B cell (primary cell): ENCODE measurements around the gene CHD9. TPM values are rescaled to one million over a fixed set of nuclear protein-coding genes. Genes with fewer than 3 reads are reported as not detected.

Experiments used
- ATAC-seq: fragments of 200-7000 bp; cut with Tn5 transposase; one replicate; pipeline ENCODE4 v1.10.0; 2021; ENCODE audit warnings: low read depth, mild to moderate bottlenecking, moderate number of reproducible peaks, moderate library complexity
- CTCF ChIA-PET: fragments of 350-600 bp; sonication (Branson Sonifier 250); formaldehyde crosslinking; loops from one replicate; lab custom pipeline; 2021; ENCODE audit warnings: antibody characterized with exemption, inconsistent platforms; lab: Charles Lee
- POLR2A ChIA-PET: fragments of 350-600 bp; sonication (Branson Sonifier 250); formaldehyde crosslinking; loops from one replicate; lab custom pipeline; 2021; ENCODE audit warnings: antibody characterized with exemption; lab: Charles Lee
- DNase-seq: peaks from one replicate; pipeline ENCODE4 v3.0.0; 2013
- H2AFZ ChIP-seq: 2 replicates; pipeline ENCODE4 v1.6.1; 2012; ENCODE audit warnings: mild to moderate bottlenecking, low read depth, low read length; ENCODE audit not compliant: insufficient read depth, poor library complexity, severe bottlenecking
- H3K27ac ChIP-seq, 2 donors: 1 replicate in 1 of 2; 2 replicates in 1 of 2; pipeline ENCODE4 v1.5.1; 2012 to 2013; ENCODE audit warnings: low read length in 2 of 2, mild to moderate bottlenecking in 2 of 2, moderate library complexity in 1 of 2
- H3K27me3 ChIP-seq, 4 experiments: fragments of 200-600 bp in 1 of 4; sonication (generic) in 1 of 4; replicated peaks in 1 of 4; 1 replicate in 2 of 4; 2 replicates in 2 of 4; pipeline versions ENCODE4 v1.6.1 to v1.7.0; 2013 to 2016; ENCODE audit warnings: low read length in 3 of 4, mild to moderate bottlenecking in 2 of 4, mixed read lengths in 1 of 4, moderate library complexity in 1 of 4; ENCODE audit not compliant: insufficient read depth in 4 of 4, control insufficient read depth in 3 of 4; ENCODE audit errors: control extremely low read depth in 1 of 4
- H3K36me3 ChIP-seq, 2 experiments: replicated peaks in 1 of 2; 1 replicate in 1 of 2; 2 replicates in 1 of 2; pipeline versions ENCODE4 v1.6.1 to v1.7.1; 2013; ENCODE audit warnings: low read length in 1 of 2; ENCODE audit not compliant: insufficient read depth in 2 of 2, control insufficient read depth in 1 of 2; ENCODE audit errors: control extremely low read depth in 1 of 2, extremely low read depth in 1 of 2
- H3K4me1 ChIP-seq, 2 donors: fragments of 200-600 bp in 1 of 2; sonication (generic) in 1 of 2; 1 replicate in 1 of 2; 2 replicates in 1 of 2; pipeline versions ENCODE4 v1.5.1 to v1.6.1; 2013 to 2017; ENCODE audit warnings: low read length in 2 of 2; ENCODE audit not compliant: control insufficient read depth in 2 of 2, insufficient read depth in 2 of 2
- H3K4me2 ChIP-seq: replicated peaks from 2 replicates; pipeline ENCODE3; 2012; ENCODE audit warnings: mild to moderate bottlenecking, low read depth, low read length; ENCODE audit not compliant: poor library complexity, severe bottlenecking
- H3K4me3 ChIP-seq, 5 experiments: fragments of 200-600 bp in 1 of 5; sonication (generic) in 1 of 5; 1 replicate in 3 of 5; 2 replicates in 2 of 5; pipeline versions ENCODE4 v1.5.1 to v1.7.0; 2011 to 2016; ENCODE audit warnings: low read length in 4 of 5, mild to moderate bottlenecking in 4 of 5, low read depth in 2 of 5, control low read depth in 1 of 5, moderate library complexity in 1 of 5; ENCODE audit not compliant: insufficient read depth in 1 of 5; ENCODE audit errors: control extremely low read depth in 1 of 5, extremely low read depth in 1 of 5
- H3K79me2 ChIP-seq: fragments of 200-600 bp; sonication (generic); one replicate; pipeline ENCODE4 v1.6.0; 2016; ENCODE audit warnings: low read length; ENCODE audit not compliant: control insufficient read depth, insufficient read depth
- H3K9ac ChIP-seq: fragments of 200-600 bp; sonication (generic); 2 replicates; pipeline ENCODE4 v1.6.1; 2017; ENCODE audit warnings: mild to moderate bottlenecking, low read length, moderate library complexity
- H3K9me3 ChIP-seq, 3 donors: one replicate each; pipeline versions ENCODE4 v1.6.1 to v1.7.1; 2013; ENCODE audit warnings: low read length in 2 of 3; ENCODE audit not compliant: control insufficient read depth in 2 of 3, insufficient read depth in 1 of 3; ENCODE audit errors: control extremely low read depth in 1 of 3
- H4K20me1 ChIP-seq: 2 replicates; pipeline ENCODE4 v1.6.0; 2012; ENCODE audit warnings: mild to moderate bottlenecking, low read length; ENCODE audit not compliant: insufficient read depth, control insufficient read depth, poor library complexity, severe bottlenecking
- H3K27ac Mint-ChIP-seq: one replicate; pipeline ENCODE4 v1.8.0; 2021; ENCODE audit warnings: mixed read lengths
- H3K27me3 Mint-ChIP-seq: one replicate; pipeline ENCODE4 v1.8.0; 2021; ENCODE audit warnings: mixed read lengths
- H3K4me1 Mint-ChIP-seq: one replicate; pipeline ENCODE4 v1.8.0; 2021; ENCODE audit warnings: mixed read lengths
- H3K4me3 Mint-ChIP-seq: one replicate; pipeline ENCODE4 v1.8.0; 2021; ENCODE audit warnings: mixed read lengths
- H3K9me3 Mint-ChIP-seq: one replicate; pipeline ENCODE4 v1.8.0; 2022; ENCODE audit warnings: mixed read lengths; ENCODE audit not compliant: insufficient read depth
- CTCF ChIP-seq: fragments of 200-600 bp; IDR thresholded peaks from one replicate; pipeline ENCODE4 v1.8.0; 2022; ENCODE audit warnings: antibody characterized with exemption, mild to moderate bottlenecking
- EZH2 ChIP-seq: IDR thresholded peaks from 2 replicates; pipeline ENCODE4 v1.6.1; 2012; ENCODE audit warnings: borderline replicate concordance, low read depth, mild to moderate bottlenecking, moderate library complexity, low read length; ENCODE audit not compliant: insufficient read depth, poor library complexity, severe bottlenecking
- WGBS: methylation state at CpG from one replicate; pipeline ENCODE4 v1.1.5; 2013; ENCODE audit warnings: missing lambda C conversion rate; ENCODE audit not compliant: insufficient coverage; 5-methylcytosine and 5-hydroxymethylcytosine counted together
- intact Hi-C: fragments of 100-400 bp; cut with micrococcal nuclease; formaldehyde crosslinking; loops from one replicate; pipeline ENCODE4 v1.10.0; 2022
- polyA plus RNA-seq: library from polyadenylated mRNA; depleted of rRNA; stranded (reverse); fragments of >200 nt; gene quantifications from 2 replicates; pipeline ENCODE4 v1.2.3, GENCODE V29; 2012
- total RNA-seq, 2 donors: library from RNA; stranded (reverse); fragments of 120-200 nt in 1 of 2; gene quantifications; 1 replicate in 1 of 2; 2 replicates in 1 of 2; pipeline versions ENCODE4 v1.2.3 to v1.2.4, GENCODE V29; 2013 to 2022

CHD9 gene
- total and polyA plus RNA-seq, 2 donors (not counting 1 experiment from before 2014, with no cell fraction given): 12.2 to 102 TPM

- Histone ChIP-seq H3K79me2 (peaks cover 60% of the 10 kb centered on the region), H3K36me3 (peaks cover 4 to 17% of the 10 kb centered on the region in 2 experiments), H4K20me1 (peaks cover 11% of the 10 kb centered on the region), H3K27me3 (no peaks in the 10 kb centered on the region), H3K9me3 (peaks cover 3 to 28% (median 25%) of the 10 kb centered on the region in 3 donors), H3K4me1 (no peaks in the 10 kb centered on the region), H3K4me3 (no peak overlapping the region), H3K9ac (no peak overlapping the region), H2AFZ (no peak overlapping the region), H3K4me2 (no peak overlapping the region), H3K27ac (no peak overlapping the region)
- DNase-seq (no peak), ATAC-seq (no peak)
- CTCF ChIA-PET: no interaction called here
- H3K27ac Mint-ChIP-seq: no peak overlapping the region
- intact Hi-C loops: no loop called here
- no peaks in the 10 kb centered on the region for H3K4me1 Mint-ChIP-seq
- POLR2A ChIA-PET: no interaction called here
- H3K9me3 Mint-ChIP-seq: peaks cover 10% of the 10 kb centered on the region
- WGBS: no CpG with 5 or more reads among the region's 1 CpG
- H3K27me3 Mint-ChIP-seq: no peaks in the 10 kb centered on the region
- no peak for TF ChIP-seq EZH2
- TF ChIP-seq CTCF: no peak
- H3K4me3 Mint-ChIP-seq: no peak overlapping the region
These were observed 133.0 kb downstream of the CHD9 start for GRCh38 chr16:53187775-53188174.

DNA sequence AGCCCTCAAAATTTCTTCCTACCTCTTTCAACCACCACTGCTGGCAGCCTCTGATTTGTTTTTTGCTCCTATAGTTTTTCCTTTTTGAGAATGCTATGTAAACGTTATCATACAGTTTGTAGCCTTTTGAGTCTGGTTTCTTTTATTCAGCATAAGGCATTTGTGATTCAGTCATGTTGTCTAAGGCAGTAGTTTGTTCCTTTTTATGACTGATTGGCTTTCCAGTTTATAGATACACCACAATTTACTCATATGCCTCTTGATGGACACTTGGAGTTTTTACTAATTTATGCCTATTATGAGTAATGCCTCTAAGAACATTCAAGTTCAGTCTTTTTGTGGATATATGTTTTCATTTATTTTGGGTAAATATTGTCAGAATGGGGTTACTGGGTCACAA, 136.6 kb downstream of the CHD9 start:
- Mint-ChIP-seq H3K4me1 (peaks cover 4% of the 10 kb centered on the region), H3K27ac (no peak overlapping the region), H3K27me3 (no peaks in the 10 kb centered on the region), H3K9me3 (peaks cover 5% of the 10 kb centered on the region), H3K4me3 (no peak overlapping the region)
- WGBS: no CpG with 5 or more reads among the region's 1 CpG
- no peak overlapping the region for H3K4me3 ChIP-seq
- peaks cover 2 to 7% (median 4%) of the 10 kb centered on the region in 3 donors for H3K9me3 ChIP-seq
- TF ChIP-seq EZH2: no peak
- no peak for TF ChIP-seq CTCF
- POLR2A ChIA-PET: no interaction called here
- no peaks in the 10 kb centered on the region for H3K27me3 ChIP-seq
- H4K20me1 ChIP-seq: peaks cover 18% of the 10 kb centered on the region
- no peak overlapping the region for H3K9ac ChIP-seq
- DNase-seq: no peak
- H3K79me2 ChIP-seq: peaks cover 67% of the 10 kb centered on the region
- H3K36me3 ChIP-seq: peaks cover 4% of the 10 kb centered on the region in 2 experiments
- no peak overlapping the region for H3K4me2 ChIP-seq
- CTCF ChIA-PET: no interaction called here
- no peaks in the 10 kb centered on the region for H3K4me1 ChIP-seq
- no peak overlapping the region for H2AFZ ChIP-seq
- no peak for ATAC-seq
- intact Hi-C loops: no loop called here
- H3K27ac ChIP-seq: no peak overlapping the region
